Activated CD8-positive, alpha-beta T cell treated with anti-CD3 and anti-CD28 coated beads for 36 hours (primary cell): ENCODE data around the gene CUL4A. TPM values are rescaled to one million over a fixed set of nuclear protein-coding genes. Genes with fewer than 3 reads are reported as not detected.
A peak's percentile ranks its signal among the peaks of the same experiment; 100 is the strongest.

Source experiments
- ATAC-seq: fragments of 200-7000 bp; cut with Tn5 transposase; one replicate; pipeline ENCODE4 v1.10.0; 2021; ENCODE audit warnings: mild to moderate bottlenecking, moderate library complexity
- CTCF ChIA-PET: fragments of 350-600 bp; sonication (Branson Sonifier 250); formaldehyde crosslinking; loops from one replicate; lab custom pipeline; 2021; ENCODE audit warnings: antibody characterized with exemption; lab: Charles Lee
- POLR2A ChIA-PET: fragments of 350-600 bp; sonication (Branson Sonifier 250); formaldehyde crosslinking; loops from one replicate; lab custom pipeline; 2021; ENCODE audit warnings: antibody characterized with exemption; lab: Charles Lee
- DNase-seq: peaks from one replicate; pipeline ENCODE4 v3.0.0-alpha.2; 2020
- H3K27ac Mint-ChIP-seq: one replicate; pipeline ENCODE4 v1.8.0; 2021; ENCODE audit warnings: mild to moderate bottlenecking, mixed read lengths
- H3K27me3 Mint-ChIP-seq: one replicate; pipeline ENCODE4 v1.8.0; 2021; ENCODE audit warnings: mixed read lengths
- H3K36me3 Mint-ChIP-seq: one replicate; pipeline ENCODE4 v1.8.0; 2021; ENCODE audit warnings: low read depth, mixed read lengths
- H3K4me1 Mint-ChIP-seq: one replicate; pipeline ENCODE4 v1.8.0; 2021; ENCODE audit warnings: low read depth, mixed read lengths
- H3K4me3 Mint-ChIP-seq: one replicate; pipeline ENCODE4 v1.8.0; 2021; ENCODE audit warnings: mild to moderate bottlenecking, moderate library complexity, mixed read lengths
- H3K9me3 Mint-ChIP-seq: one replicate; pipeline ENCODE4 v1.8.0; 2021; ENCODE audit warnings: mixed read lengths
- intact Hi-C: fragments of 100-400 bp; cut with micrococcal nuclease; formaldehyde crosslinking; loops from one replicate; pipeline ENCODE4 v1.10.0; 2022
- total RNA-seq, 2 experiments: library from RNA; stranded (reverse); gene quantifications; one replicate each; pipeline ENCODE4 v1.2.3, GENCODE V29; 2021
- TF ChIP-seq, protein P1 (sequence below): fragments of 200-600 bp; IDR thresholded peaks from one replicate; pipeline ENCODE4 v1.8.0; 2022; ENCODE audit warnings: antibody characterized with exemption, mild to moderate bottlenecking

The CUL4A gene
- total RNA-seq, 2 experiments from 2014 or later, result 81.5 to 81.7 TPM

DNA sequence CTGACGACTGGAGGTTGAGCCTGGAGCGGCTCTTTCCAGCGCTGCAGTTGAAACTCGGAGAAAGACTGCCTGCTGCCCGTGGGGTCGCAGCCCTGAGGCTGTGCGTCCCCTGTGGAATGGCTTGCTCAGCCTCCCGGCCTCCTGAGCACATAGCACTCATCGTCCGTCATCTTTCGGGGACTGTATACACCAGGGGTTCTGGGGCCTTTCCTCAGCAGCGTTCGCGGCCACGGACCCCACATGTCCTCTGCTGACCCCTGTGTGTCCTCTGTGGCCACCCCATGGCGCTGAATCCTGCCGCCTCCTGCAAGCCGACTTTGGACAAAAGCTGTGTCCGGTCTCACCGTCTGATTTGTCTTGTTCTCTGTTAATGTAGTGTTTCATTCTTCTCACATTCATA, 20.4 kb downstream of the CUL4A start:
- H3K4me1 Mint-ChIP-seq, result peaks cover 3% of the 10 kb centered on the region
- no peaks in the 10 kb centered on the region for H3K27me3 Mint-ChIP-seq
- ATAC-seq (no peak), DNase-seq (no peak)
- no peaks in the 10 kb centered on the region for H3K9me3 Mint-ChIP-seq
- peaks cover 40% of the 10 kb centered on the region for H3K36me3 Mint-ChIP-seq
- no peak overlapping the region for H3K4me3 Mint-ChIP-seq
- TF ChIP-seq, protein P1, sequence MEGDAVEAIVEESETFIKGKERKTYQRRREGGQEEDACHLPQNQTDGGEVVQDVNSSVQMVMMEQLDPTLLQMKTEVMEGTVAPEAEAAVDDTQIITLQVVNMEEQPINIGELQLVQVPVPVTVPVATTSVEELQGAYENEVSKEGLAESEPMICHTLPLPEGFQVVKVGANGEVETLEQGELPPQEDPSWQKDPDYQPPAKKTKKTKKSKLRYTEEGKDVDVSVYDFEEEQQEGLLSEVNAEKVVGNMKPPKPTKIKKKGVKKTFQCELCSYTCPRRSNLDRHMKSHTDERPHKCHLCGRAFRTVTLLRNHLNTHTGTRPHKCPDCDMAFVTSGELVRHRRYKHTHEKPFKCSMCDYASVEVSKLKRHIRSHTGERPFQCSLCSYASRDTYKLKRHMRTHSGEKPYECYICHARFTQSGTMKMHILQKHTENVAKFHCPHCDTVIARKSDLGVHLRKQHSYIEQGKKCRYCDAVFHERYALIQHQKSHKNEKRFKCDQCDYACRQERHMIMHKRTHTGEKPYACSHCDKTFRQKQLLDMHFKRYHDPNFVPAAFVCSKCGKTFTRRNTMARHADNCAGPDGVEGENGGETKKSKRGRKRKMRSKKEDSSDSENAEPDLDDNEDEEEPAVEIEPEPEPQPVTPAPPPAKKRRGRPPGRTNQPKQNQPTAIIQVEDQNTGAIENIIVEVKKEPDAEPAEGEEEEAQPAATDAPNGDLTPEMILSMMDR, result no peak
- ChIA-PET CTCF (no interaction called here), POLR2A (no interaction called here)
- intact Hi-C loops, result no loop called here
- no peak overlapping the region for H3K27ac Mint-ChIP-seq

DNA sequence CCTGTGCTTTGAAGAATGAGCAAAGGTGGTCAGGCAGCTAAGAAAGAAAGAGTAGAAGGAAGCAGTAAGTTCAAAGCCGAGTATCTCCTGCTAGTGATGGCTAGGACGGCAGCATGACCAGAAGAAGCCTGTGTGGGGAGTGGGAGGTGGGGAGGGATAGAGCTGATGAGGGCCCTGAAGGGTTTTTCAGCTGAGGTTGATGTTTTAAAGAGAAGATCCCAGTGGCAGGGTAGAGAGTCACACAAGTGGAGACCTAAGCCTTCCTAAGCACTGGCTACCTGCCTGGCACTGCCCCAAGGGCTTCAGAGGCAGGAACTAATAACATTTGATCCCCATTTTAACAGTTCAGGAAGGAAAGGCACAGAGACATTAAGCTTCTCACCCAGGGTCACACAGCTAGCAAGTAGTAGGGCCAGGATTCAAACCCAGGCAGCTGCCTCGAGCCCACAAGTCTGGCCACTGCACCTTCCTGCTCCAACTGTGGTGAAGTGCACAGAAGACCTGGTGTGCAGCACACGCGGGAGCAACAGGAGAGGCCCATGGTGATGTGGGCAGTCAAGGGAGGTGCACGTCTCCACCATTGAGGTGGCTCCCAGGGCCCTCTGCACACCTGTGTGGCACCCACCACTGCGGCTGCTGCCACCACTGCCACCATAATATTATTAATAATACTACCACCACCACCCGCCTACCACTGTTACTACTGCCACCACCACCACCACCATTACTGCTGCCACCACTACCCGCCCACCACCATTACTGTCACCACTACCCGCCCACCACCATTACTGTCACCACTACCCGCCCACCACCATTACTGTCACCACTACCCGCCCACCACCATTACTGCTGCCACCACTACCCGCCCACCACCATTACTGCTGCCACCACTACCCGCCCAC, 22.1 kb downstream of the CUL4A start:
- ChIA-PET CTCF (no interaction called here), POLR2A (no interaction called here)
- H3K4me3 Mint-ChIP-seq, result no peak overlapping the region
- H3K4me1 Mint-ChIP-seq, result peaks cover 3% of the 10 kb centered on the region
- TF ChIP-seq, protein P1, result no peak
- ATAC-seq, result no peak
- H3K36me3 Mint-ChIP-seq, result peaks cover 42% of the 10 kb centered on the region
- no peaks in the 10 kb centered on the region for H3K9me3 Mint-ChIP-seq
- peak overlapping the region; percentile 4 for H3K27ac Mint-ChIP-seq
- intact Hi-C loops, result no loop called here
- DNase-seq, result no peak
- no peaks in the 10 kb centered on the region for H3K27me3 Mint-ChIP-seq

DNA sequence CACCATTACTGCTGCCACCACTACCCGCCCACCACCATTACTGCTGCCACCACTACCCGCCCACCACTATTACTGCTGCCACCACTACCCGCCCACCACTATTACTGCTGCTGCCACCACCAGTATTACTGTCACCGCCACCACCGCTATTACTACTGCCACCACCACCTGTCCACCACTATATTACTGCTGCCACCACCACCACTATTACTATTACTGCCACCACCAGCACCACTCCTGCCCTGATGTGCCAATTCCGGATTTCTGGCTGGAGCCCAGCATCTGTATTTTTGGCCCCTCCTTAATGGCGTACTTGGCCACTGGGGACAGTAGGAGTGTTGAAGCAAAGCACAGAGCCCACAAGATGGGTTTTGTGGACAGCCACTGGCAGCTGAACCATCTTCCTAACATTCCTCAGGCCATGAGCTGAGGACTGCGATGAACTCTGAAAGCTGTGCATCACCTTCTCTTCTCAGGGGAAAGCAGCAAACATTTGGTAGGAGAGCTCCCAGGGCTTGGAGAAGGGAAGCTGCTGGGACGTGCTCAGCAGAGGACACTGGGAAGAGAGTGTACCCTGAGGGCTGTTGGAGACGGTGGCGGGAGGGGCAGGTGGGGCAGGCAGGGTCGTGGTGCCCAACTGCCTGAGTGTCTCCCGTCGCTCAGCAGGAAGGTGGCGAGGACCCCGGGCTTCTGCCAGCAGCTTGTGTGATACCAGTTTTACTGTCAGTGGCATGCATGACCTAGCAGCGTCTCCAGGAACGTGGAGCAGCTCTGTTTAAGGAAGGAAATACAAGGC, 23.0 kb downstream of the CUL4A start:
- POLR2A ChIA-PET, result no interaction called here
- CTCF ChIA-PET, result no interaction called here
- Mint-ChIP-seq H3K9me3 (no peaks in the 10 kb centered on the region), H3K27me3 (no peaks in the 10 kb centered on the region), H3K36me3 (peaks cover 48% of the 10 kb centered on the region), H3K27ac (no peak overlapping the region), H3K4me1 (peaks cover 3% of the 10 kb centered on the region), H3K4me3 (no peak overlapping the region)
- TF ChIP-seq, protein P1, result no peak
- intact Hi-C loops, result no loop called here
- no peak for DNase-seq
- ATAC-seq, result no peak

DNA sequence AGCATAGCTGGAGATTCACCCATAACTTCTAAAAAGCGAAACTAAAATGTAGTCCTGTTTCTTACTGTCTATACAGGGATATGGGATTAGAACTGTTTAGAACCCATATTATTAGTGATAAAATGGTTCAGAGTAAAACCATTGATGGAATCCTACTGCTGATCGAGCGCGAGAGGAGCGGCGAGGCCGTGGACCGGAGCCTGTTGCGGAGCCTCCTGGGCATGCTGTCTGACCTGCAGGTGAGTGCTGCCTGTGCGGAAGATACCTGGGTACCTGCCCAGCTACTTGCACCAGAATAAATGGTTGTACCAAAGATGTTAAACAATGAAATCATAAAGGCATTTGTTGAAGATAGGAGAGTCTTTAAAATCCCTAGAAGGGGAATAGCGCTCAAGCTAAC, 23.7 kb downstream of the CUL4A start:
- no peak overlapping the region for H3K4me3 Mint-ChIP-seq
- no peak overlapping the region for H3K27ac Mint-ChIP-seq
- H3K36me3 Mint-ChIP-seq, result peaks cover 45% of the 10 kb centered on the region
- intact Hi-C loops, result no loop called here
- ATAC-seq, result no peak
- ChIA-PET CTCF (no interaction called here), POLR2A (no interaction called here)
- no peaks in the 10 kb centered on the region for H3K9me3 Mint-ChIP-seq
- TF ChIP-seq, protein P1, result no peak
- peaks cover 3% of the 10 kb centered on the region for H3K4me1 Mint-ChIP-seq
- H3K27me3 Mint-ChIP-seq, result no peaks in the 10 kb centered on the region
- no peak for DNase-seq
